Keratinocyte (primary cell): Measurements from ENCODE around the gene EIF2S2. TPM values are rescaled to one million over a fixed set of nuclear protein-coding genes. Genes with fewer than 3 reads are reported as not detected.

Experiments
- DNase-seq: peaks from one replicate; pipeline ENCODE4 v3.0.0-alpha.2; 2011; ENCODE audit warnings: low read depth, missing footprints, low spot score
- FAIRE-seq: peaks from 2 replicates; lab custom pipeline; 2011; peaks lifted over from hg19 to GRCh38; lab: Jason Lieb, UNC
- H2AFZ ChIP-seq: 2 replicates; pipeline ENCODE4 v1.6.0; 2012; ENCODE audit warnings: low read length, control low read depth, inconsistent platforms; ENCODE audit not compliant: control insufficient read depth
- H3K27ac ChIP-seq: 2 replicates; pipeline ENCODE4 v1.5.1; 2011; ENCODE audit warnings: low read length; ENCODE audit not compliant: control insufficient read depth, insufficient read depth
- H3K27me3 ChIP-seq: 3 replicates; pipeline ENCODE4 v1.6.0; 2011; ENCODE audit warnings: low read length; ENCODE audit not compliant: control insufficient read depth, insufficient read depth; ENCODE audit errors: extremely low read depth
- H3K36me3 ChIP-seq, 2 experiments: 2 replicates in 1 of 2; 3 replicates in 1 of 2; pipeline ENCODE4 v1.5.1; 2011; ENCODE audit warnings: low read length in 2 of 2, mild to moderate bottlenecking in 1 of 2; ENCODE audit not compliant: control insufficient read depth in 2 of 2, insufficient read depth in 2 of 2; ENCODE audit errors: extremely low read depth in 1 of 2
- H3K4me1 ChIP-seq: 3 replicates; pipeline ENCODE4 v1.5.1; 2011; ENCODE audit warnings: low read length; ENCODE audit not compliant: control insufficient read depth, insufficient read depth; ENCODE audit errors: extremely low read depth
- H3K4me2 ChIP-seq: 3 replicates; pipeline ENCODE4 v1.6.0; 2011; ENCODE audit warnings: low read depth, low read length; ENCODE audit not compliant: control insufficient read depth, insufficient read depth; ENCODE audit errors: extremely low read depth
- H3K4me3 ChIP-seq, 3 experiments: fragments of 200-600 bp in 1 of 3; sonication (generic) in 1 of 3; 2 replicates in 2 of 3; 3 replicates in 1 of 3; pipeline ENCODE4 v1.5.1; 2011 to 2016; ENCODE audit warnings: low read length in 3 of 3, mild to moderate bottlenecking in 3 of 3, control low read depth in 2 of 3, inconsistent platforms in 1 of 3, low read depth in 1 of 3, mixed read lengths in 1 of 3, mixed run types in 1 of 3, moderate library complexity in 1 of 3; ENCODE audit not compliant: control insufficient read depth in 2 of 3, insufficient read depth in 2 of 3; ENCODE audit errors: extremely low read depth in 1 of 3
- H3K79me2 ChIP-seq: 2 replicates; pipeline ENCODE4 v1.6.0; 2012; ENCODE audit warnings: low read length; ENCODE audit not compliant: control insufficient read depth, insufficient read depth
- H3K9ac ChIP-seq: 3 replicates; pipeline ENCODE4 v1.6.0; 2011; ENCODE audit warnings: low read length; ENCODE audit not compliant: control insufficient read depth, insufficient read depth; ENCODE audit errors: extremely low read depth
- H3K9me1 ChIP-seq: 3 replicates; pipeline ENCODE4 v1.6.0; 2011; ENCODE audit warnings: low read length; ENCODE audit not compliant: control insufficient read depth, insufficient read depth; ENCODE audit errors: extremely low read depth
- H3K9me3 ChIP-seq: 2 replicates; pipeline ENCODE4 v1.5.1; 2012; ENCODE audit warnings: low read depth, low read length; ENCODE audit not compliant: control insufficient read depth
- H4K20me1 ChIP-seq: 3 replicates; pipeline ENCODE4 v1.6.0; 2011; ENCODE audit warnings: low read length; ENCODE audit not compliant: control insufficient read depth, insufficient read depth; ENCODE audit errors: extremely low read depth
- CTCF ChIP-seq, 3 experiments: IDR thresholded peaks in 1 of 3; conservative IDR thresholded peaks in 1 of 3; optimal IDR thresholded peaks in 1 of 3; 2 replicates in 2 of 3; 3 replicates in 1 of 3; pipeline versions ENCODE3 to v1.5.1; 2011; ENCODE audit warnings: low read length in 3 of 3, mild to moderate bottlenecking in 3 of 3, moderate library complexity in 2 of 3, control low read depth in 1 of 3, inconsistent platforms in 1 of 3; ENCODE audit not compliant: insufficient read depth in 2 of 3; ENCODE audit errors: extremely low read depth in 1 of 3
- EZH2 ChIP-seq: IDR thresholded peaks from one replicate; pipeline ENCODE4 v1.6.1; 2012; ENCODE audit warnings: inconsistent platforms, mild to moderate bottlenecking, low read length, moderate library complexity
- dilution Hi-C: fragments of 300-500 bp; cut with MboI; formaldehyde crosslinking; loops from one replicate; pipeline ENCODE4 v1.7.0; 2020; ENCODE audit warnings: low sequenced_read_pairs; ENCODE audit not compliant: extremely low pct_ligation_motif_present
- polyA plus RNA-seq, 5 experiments: library from polyadenylated mRNA; depleted of rRNA in 3 of 5; stranded (reverse) in 3 of 5; stranded (forward) in 1 of 5; unstranded in 1 of 5; fragments of >200 nt; gene quantifications; 1 replicate in 1 of 5; 2 replicates in 3 of 5; 3 replicates in 1 of 5; pipeline versions ENCODE4 v1.2.1 to v1.2.3, GENCODE V29; 2011 to 2012; ENCODE audit warnings: missing spikeins in 2 of 5, low read depth in 1 of 5, low replicate concordance in 1 of 5

EIF2S2 gene
- polyA plus RNA-seq, 1 donor (not counting 4 experiments of a cell fraction or from before 2014, with no cell fraction given): 131 TPM

GRCh38 chr20:34102342-34102741, 9.7 kb downstream of the EIF2S2 start:
- no peak overlapping the region for H3K4me2 ChIP-seq
- H3K9me1 ChIP-seq: peaks cover 3% of the 10 kb centered on the region
- dilution Hi-C loops: no loop called here
- TF ChIP-seq EZH2: no peak
- TF ChIP-seq CTCF (optimal IDR thresholded peaks at IDR 0.05 in 1 of 3, IDR thresholded peaks at IDR 0.05 in 1 of 3, conservative IDR thresholded peaks at IDR 0.05 in 1 of 3; ENCODE audit: extremely low read depth in 1 of 3, insufficient read depth in 2 of 3, low read length in 3 of 3): no peak
- no peak overlapping the region for H3K9ac ChIP-seq
- no peak for FAIRE-seq
- no peaks in the 10 kb centered on the region for H3K9me3 ChIP-seq
- DNase-seq: no peak
- no peak overlapping the region for H3K27ac ChIP-seq
- peaks cover 42% of the 10 kb centered on the region for H4K20me1 ChIP-seq
- peaks cover 2% of the 10 kb centered on the region for H3K4me1 ChIP-seq
- H3K36me3 ChIP-seq: peaks cover 37 to 65% of the 10 kb centered on the region in 2 experiments
- H3K79me2 ChIP-seq: peaks cover 77% of the 10 kb centered on the region
- H2AFZ ChIP-seq: no peak overlapping the region
- H3K4me3 ChIP-seq: no peak overlapping the region
- H3K27me3 ChIP-seq: no peaks in the 10 kb centered on the region

GRCh38 chr20:34100576-34100975, 11.5 kb downstream of the EIF2S2 start:
- Histone ChIP-seq H3K36me3 (peaks cover 43 to 75% of the 10 kb centered on the region in 2 experiments), H3K9me3 (no peaks in the 10 kb centered on the region), H4K20me1 (peaks cover 37% of the 10 kb centered on the region), H3K9me1 (peaks cover 3% of the 10 kb centered on the region), H3K4me1 (no peaks in the 10 kb centered on the region), H3K4me3 (no peak overlapping the region), H3K9ac (no peak overlapping the region), H3K27ac (no peak overlapping the region), H2AFZ (no peak overlapping the region), H3K79me2 (peaks cover 72% of the 10 kb centered on the region), H3K27me3 (no peaks in the 10 kb centered on the region), H3K4me2 (no peak overlapping the region)
- DNase-seq: no peak
- TF ChIP-seq EZH2 (no peak), CTCF (optimal IDR thresholded peaks at IDR 0.05 in 1 of 3, IDR thresholded peaks at IDR 0.05 in 1 of 3, conservative IDR thresholded peaks at IDR 0.05 in 1 of 3; ENCODE audit: extremely low read depth in 1 of 3, insufficient read depth in 2 of 3, low read length in 3 of 3) (no peak)
- dilution Hi-C loops: no loop called here
- no peak for FAIRE-seq
